GM21737 (cell line): ENCODE measurements around the gene IFNA17.
A peak's percentile ranks its signal among the peaks of the same experiment; 100 is the strongest.
"Not testable (repeated sequence)": the region's sequence is repeated elsewhere in the genome, so short reads cannot be mapped to it uniquely, and the experiment has no call there.

Source experiments
- ATAC-seq: cut with Tn5 transposase; IDR thresholded peaks from one replicate; pipeline ENCODE4 v1.9.1; 2021; ENCODE audit warnings: mild to moderate bottlenecking, moderate library complexity; ENCODE audit not compliant: unreplicated experiment

Gene IFNA17

DNA sequence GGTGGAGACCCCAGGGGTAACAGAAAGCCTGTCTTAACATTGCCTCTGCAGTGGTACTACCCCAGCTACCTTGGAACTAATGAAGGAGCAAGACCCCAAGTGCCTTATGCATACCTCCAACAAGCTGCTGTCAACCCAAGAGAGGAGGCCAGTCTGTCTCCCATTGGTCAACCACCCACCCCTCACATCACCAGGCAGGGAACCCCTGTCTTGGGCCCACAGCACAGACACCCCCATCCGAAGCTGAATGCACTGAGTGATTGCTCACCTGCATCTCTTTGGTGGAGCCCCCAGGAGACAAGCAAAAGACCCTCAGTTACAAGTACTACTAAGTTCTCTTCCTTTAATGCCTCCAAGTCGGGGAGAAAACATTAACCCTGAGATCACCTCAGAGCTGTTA lies 15.9 kb downstream of the IFNA17 start:
- not testable (repeated sequence) for ATAC-seq

DNA sequence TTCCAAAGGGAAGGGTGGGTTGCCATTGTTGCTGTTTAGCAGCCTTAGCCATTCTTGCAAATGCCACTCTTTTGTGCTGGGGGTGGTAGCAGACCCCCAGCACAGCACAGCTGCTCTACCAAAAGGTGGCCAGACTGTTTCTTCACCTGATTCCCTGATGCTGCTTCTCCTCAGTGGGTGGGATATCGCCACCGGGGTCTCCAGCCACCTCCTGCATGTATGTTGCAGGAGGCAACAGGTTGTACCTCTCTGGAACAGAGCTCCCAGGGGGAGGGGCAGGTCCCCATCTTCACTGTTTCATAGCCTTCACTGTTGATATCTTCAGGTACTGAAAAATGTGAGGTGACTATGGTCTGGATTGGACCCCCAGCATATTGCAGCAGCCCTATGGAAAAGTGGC lies 17.2 kb downstream of the IFNA17 start:
- ATAC-seq = not testable (repeated sequence)

DNA sequence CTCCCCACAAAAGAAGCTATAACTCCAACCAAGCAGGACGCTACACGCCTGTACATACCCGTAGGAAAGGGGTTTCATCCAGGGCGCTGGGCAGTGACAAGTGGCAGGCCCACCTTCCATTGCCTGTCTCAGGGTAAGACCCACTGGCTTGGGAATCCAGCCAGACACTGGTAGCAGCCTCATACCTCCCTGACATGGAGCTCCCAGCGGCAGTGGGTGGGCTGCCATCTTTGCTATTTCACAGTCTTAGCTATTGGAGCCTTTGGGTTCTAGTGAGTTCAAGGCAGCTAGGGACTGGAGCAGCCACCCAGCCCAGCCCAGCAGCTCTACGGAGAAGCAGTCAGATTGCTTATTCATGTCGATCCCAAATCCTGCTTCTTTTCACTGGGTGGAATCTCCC lies 17.7 kb downstream of the IFNA17 start:
- no peak for ATAC-seq

DNA sequence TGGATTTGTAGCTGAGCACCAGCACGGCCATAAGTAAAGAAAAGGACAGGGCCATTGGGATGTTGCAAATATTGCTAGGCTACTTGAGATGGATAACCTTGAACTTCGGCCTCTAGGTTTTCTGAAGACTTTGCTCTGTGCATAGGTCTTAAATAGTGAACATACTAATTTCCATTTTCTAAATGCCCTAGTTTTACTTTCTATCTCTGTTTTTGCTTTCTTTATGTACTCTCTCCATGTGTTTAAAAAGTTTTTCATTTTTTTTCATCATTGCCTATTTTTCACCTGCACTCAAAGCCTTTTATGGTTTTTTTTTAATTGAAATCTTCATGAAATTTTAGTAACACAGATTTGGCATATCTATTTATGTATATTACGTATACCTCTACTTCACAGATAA lies 21.0 kb downstream of the IFNA17 start, which contains the start of gene IFNA10:
Gene IFNA10 (minus strand): TSS at position 101 of the 400 bp plus-strand sequence. CDS start 46 bp downstream, at position 55.
- not testable (repeated sequence) for ATAC-seq

GRCh38 chr9:21205204-21205603 lies 22.8 kb downstream of the IFNA17 start:
- no peak for ATAC-seq

DNA sequence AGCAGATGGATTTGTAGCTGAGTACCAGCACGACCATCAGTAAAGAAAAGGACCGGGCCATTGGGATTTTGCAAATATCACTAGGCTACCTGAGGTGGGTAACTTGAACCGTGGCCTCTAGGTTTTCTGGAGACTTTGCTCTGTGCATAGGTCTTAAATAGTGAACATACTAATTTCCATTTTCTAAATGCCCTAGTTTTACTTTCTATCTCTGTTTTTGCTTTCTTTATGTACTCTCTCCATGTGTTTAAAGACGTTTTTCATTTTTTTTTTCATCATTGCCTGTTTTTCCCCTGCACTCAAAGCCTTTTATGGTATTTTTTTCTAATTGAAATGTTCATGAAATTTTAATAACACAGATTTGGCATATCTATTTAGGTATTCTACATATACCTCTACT lies 25.9 kb downstream of the IFNA17 start, which contains the start of gene IFNA7:
Gene IFNA7 (minus strand): TSS at position 101 of the 400 bp plus-strand sequence. CDS start 40 bp downstream, at position 61.
- ATAC-seq = not testable (repeated sequence)

DNA sequence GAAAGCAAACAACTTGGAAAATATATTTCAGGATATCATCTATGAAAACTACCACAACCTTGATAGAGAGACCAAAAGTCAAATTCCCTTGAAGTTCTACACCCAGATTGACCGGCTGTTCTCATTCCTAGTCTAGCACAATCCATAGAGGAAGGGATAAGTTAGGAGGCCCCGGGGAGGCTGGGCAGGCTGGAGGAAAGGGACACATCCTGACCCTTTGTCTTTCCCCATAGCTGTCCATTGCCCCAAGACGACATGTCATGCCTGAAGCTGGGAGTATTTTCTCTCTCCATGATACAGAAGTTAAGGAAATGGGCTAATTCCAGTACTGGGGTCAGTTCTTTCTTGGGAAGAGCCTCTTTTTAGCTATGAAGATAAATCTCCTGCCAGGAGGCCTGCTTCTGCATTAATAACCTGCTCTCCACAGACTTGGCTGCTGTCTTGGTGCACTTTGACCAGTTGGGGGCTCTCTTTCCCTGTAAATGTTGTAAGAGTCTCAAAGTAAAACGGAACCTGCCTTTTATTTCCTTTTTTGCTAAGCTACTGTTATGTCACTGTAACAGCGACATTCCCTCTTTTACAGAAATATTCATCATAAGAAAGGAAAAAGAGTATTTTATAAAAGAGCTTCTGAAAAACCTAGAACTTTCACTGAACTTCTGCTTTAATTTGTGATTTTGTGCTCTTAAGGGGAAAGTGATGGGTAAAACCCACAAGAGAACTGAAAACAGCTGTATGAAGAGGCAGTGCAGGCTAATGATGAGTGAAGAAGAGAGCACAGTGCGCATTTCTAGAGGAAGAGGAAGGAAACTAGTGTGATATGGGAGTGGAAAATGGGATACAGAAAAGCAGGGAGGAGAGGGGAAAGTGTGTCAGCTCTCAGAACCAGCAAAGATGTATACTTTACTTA lies 32.9 kb downstream of the IFNA17 start:
- ATAC-seq = peak; percentile 91

GRCh38 chr9:21187487-21187886 lies 40.5 kb downstream of the IFNA17 start, which contains the start of gene IFNA4:
Gene IFNA4 (minus strand): TSS chr9:21187587. CDS start chr9:21187531, 56 bp downstream.
- ATAC-seq = not testable (repeated sequence)

- ATAC-seq = peak; percentile 88
Observed at GRCh38 chr9:21182810-21183736, 44.9 kb downstream of the IFNA17 start.
